Loucy (cell line): Measurements from ENCODE around the gene ATG2A.

Experiments used
- H2AFZ ChIP-seq: fragments of 200-600 bp; sonication (generic); 2 replicates; pipeline ENCODE4 v1.6.0; 2016; ENCODE audit warnings: antibody characterized with exemption, mild to moderate bottlenecking, low read length, moderate library complexity
- H3F3A ChIP-seq: fragments of 200-600 bp; 2 replicates; pipeline ENCODE4 v1.6.0; 2016; ENCODE audit warnings: antibody characterized with exemption, low read depth, mild to moderate bottlenecking
- H3K27me3 ChIP-seq: fragments of 200-600 bp; sonication (generic); 2 replicates; pipeline ENCODE4 v1.6.1; 2014; ENCODE audit warnings: low read length, mild to moderate bottlenecking; ENCODE audit not compliant: insufficient read depth, poor library complexity, severe bottlenecking
- H3K36me3 ChIP-seq: fragments of 200-600 bp; sonication (generic); 2 replicates; pipeline ENCODE4 v1.6.1; 2016; ENCODE audit warnings: low read length; ENCODE audit not compliant: insufficient read depth
- H3K4me1 ChIP-seq: fragments of 200-600 bp; sonication (generic); 2 replicates; pipeline ENCODE4 v1.5.1; 2014; ENCODE audit warnings: low read length, mild to moderate bottlenecking; ENCODE audit not compliant: insufficient read depth, poor library complexity, severe bottlenecking
- H3K4me2 ChIP-seq: fragments of 200-600 bp; sonication (generic); 2 replicates; pipeline ENCODE4 v1.6.0; 2014; ENCODE audit warnings: antibody characterized with exemption, low read length, low read depth, mild to moderate bottlenecking; ENCODE audit not compliant: poor library complexity, severe bottlenecking
- H3K4me3 ChIP-seq: fragments of 200-600 bp; sonication (generic); 2 replicates; pipeline ENCODE4 v1.5.1; 2014; ENCODE audit warnings: low read length, mild to moderate bottlenecking, mixed read lengths; ENCODE audit not compliant: poor library complexity, severe bottlenecking
- H3K79me2 ChIP-seq: fragments of 200-600 bp; sonication (generic); 2 replicates; pipeline ENCODE4 v1.6.1; 2014; ENCODE audit warnings: low read length; ENCODE audit not compliant: insufficient read depth
- H3K9ac ChIP-seq: fragments of 200-600 bp; sonication (generic); 2 replicates; pipeline ENCODE4 v1.6.0; 2014; ENCODE audit warnings: mild to moderate bottlenecking, low read depth, low read length, moderate library complexity; ENCODE audit not compliant: poor library complexity, severe bottlenecking
- H3K9me2 ChIP-seq: fragments of 200-600 bp; sonication (generic); replicated peaks from 2 replicates; pipeline ENCODE4 v1.6.1; 2016; ENCODE audit warnings: low read depth, low read length, mixed read lengths
- H3K9me3 ChIP-seq: fragments of 200-600 bp; sonication (generic); 2 replicates; pipeline ENCODE4 v1.6.1; 2014; ENCODE audit warnings: mild to moderate bottlenecking, antibody characterized with exemption, low read length, low read depth; ENCODE audit not compliant: insufficient read depth
- H4K20me1 ChIP-seq: fragments of 200-600 bp; sonication (generic); 2 replicates; pipeline ENCODE4 v1.6.0; 2014; ENCODE audit warnings: antibody characterized with exemption, low read length, mild to moderate bottlenecking; ENCODE audit not compliant: insufficient read depth, poor library complexity, severe bottlenecking
- EZH2phosphoT487 ChIP-seq: fragments of 200-600 bp; IDR thresholded peaks from 2 replicates; pipeline ENCODE4 v1.6.1; 2018; ENCODE audit warnings: antibody characterized with exemption, mild to moderate bottlenecking, moderate library complexity, borderline replicate concordance
- TF ChIP-seq, protein P1 (sequence below): fragments of 200-600 bp; sonication (generic); conservative IDR thresholded peaks from 2 replicates; pipeline ENCODE4 v1.5.1; 2014; ENCODE audit warnings: mild to moderate bottlenecking, antibody characterized with exemption, low read length

ATG2A gene

DNA sequence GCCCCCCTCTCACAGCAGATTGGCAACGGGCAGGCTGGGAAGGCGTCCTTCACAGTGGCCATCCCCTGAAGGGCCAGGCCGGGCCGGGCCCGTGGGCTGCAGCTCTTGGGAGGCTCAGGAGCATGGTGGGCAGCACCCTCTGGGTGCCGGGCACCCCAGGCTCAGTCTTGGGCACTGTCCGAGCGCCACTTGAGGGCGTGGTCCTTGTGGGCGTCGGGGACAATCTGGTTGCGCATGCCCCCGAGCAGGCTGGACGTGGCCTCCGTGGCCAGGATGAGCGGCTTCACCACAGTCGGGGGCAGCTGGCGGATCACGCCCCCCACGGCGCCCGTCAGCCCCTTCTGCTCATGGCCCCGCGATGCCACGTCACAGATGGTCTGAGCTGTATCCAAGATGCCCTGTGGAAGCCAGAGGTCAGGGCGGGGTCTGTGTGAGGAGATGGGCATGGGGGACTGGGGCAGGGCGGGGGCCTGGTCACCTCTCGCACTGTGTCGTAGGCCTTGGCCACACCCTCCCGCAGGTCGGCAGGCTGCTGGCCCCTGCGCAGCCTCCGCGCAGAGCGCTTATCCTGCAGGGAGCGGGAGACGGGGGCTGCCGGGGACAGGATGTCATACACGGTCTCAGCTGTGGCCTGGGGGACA is 22.1 kb downstream of the ATG2A start:
- H2AFZ ChIP-seq = no peak overlapping the region
- no peaks in the 10 kb centered on the region; the same call in 1 of the 2 replicates for H3K36me3 ChIP-seq
- no peak overlapping the region for H3K9ac ChIP-seq
- H3K4me1 ChIP-seq = no peaks in the 10 kb centered on the region
- no peaks in the 10 kb centered on the region for H3K27me3 ChIP-seq
- no peaks in the 10 kb centered on the region for H3K79me2 ChIP-seq
- no peaks in the 10 kb centered on the region for H4K20me1 ChIP-seq
- H3F3A ChIP-seq = no peaks in the 10 kb centered on the region
- H3K4me3 ChIP-seq = no peak overlapping the region
- no peaks in the 10 kb centered on the region for H3K9me2 ChIP-seq
- H3K4me2 ChIP-seq = no peak overlapping the region
- no peaks in the 10 kb centered on the region for H3K9me3 ChIP-seq
- TF ChIP-seq, protein P1, sequence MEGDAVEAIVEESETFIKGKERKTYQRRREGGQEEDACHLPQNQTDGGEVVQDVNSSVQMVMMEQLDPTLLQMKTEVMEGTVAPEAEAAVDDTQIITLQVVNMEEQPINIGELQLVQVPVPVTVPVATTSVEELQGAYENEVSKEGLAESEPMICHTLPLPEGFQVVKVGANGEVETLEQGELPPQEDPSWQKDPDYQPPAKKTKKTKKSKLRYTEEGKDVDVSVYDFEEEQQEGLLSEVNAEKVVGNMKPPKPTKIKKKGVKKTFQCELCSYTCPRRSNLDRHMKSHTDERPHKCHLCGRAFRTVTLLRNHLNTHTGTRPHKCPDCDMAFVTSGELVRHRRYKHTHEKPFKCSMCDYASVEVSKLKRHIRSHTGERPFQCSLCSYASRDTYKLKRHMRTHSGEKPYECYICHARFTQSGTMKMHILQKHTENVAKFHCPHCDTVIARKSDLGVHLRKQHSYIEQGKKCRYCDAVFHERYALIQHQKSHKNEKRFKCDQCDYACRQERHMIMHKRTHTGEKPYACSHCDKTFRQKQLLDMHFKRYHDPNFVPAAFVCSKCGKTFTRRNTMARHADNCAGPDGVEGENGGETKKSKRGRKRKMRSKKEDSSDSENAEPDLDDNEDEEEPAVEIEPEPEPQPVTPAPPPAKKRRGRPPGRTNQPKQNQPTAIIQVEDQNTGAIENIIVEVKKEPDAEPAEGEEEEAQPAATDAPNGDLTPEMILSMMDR = no peak
- no peak for TF ChIP-seq EZH2phosphoT487

DNA sequence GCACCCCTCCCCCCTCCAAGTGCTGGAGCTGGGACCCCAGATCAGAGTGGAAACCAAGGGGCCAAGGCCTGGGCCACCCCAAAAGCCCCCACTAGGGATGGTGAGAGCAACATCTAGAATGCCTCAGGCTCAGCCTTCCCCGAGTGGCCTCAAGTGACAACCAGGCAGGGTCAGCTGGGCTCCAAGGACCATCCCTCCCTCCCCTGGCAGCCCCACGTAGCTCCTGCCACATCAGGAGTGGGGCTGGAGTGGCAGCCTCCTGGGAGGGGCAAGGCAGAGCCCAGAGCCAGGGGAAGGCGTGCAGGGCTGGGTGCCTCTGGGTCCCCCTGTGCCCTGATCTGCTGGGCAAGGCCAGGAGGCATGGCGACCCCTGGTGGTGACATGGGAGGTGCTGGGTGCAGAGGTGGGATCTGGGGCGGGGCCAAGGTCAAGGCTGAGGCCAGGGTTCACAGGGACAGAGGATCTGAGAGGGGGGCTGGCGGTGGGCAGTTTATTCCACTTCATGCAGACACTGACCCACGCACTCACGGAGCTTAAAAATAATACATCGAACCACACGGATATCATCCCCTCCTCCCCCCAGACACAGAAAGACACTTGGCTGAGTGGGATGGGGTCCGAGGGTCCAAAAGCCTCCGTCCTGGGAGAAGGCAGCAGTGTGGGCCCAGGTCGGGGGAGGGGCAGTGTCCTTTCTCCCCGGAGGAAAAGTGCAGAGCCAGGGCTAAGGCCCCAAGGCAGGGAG is 22.8 kb downstream of the ATG2A start:
- H3K79me2 ChIP-seq = no peaks in the 10 kb centered on the region
- H4K20me1 ChIP-seq = no peaks in the 10 kb centered on the region
- H3K4me2 ChIP-seq = no peak overlapping the region
- no peaks in the 10 kb centered on the region for H3K27me3 ChIP-seq
- H3K9me2 ChIP-seq = no peaks in the 10 kb centered on the region
- H3K4me3 ChIP-seq = no peak overlapping the region
- peak overlapping the region; percentile 3 for H3K9ac ChIP-seq
- no peaks in the 10 kb centered on the region for H3K9me3 ChIP-seq
- H3F3A ChIP-seq = no peaks in the 10 kb centered on the region
- H3K4me1 ChIP-seq = no peaks in the 10 kb centered on the region
- H3K36me3 ChIP-seq = no peaks in the 10 kb centered on the region; the same call in 1 of the 2 replicates
- TF ChIP-seq EZH2phosphoT487 = no peak
- TF ChIP-seq, protein P1 = peak; percentile 91
- H2AFZ ChIP-seq = no peak overlapping the region

DNA sequence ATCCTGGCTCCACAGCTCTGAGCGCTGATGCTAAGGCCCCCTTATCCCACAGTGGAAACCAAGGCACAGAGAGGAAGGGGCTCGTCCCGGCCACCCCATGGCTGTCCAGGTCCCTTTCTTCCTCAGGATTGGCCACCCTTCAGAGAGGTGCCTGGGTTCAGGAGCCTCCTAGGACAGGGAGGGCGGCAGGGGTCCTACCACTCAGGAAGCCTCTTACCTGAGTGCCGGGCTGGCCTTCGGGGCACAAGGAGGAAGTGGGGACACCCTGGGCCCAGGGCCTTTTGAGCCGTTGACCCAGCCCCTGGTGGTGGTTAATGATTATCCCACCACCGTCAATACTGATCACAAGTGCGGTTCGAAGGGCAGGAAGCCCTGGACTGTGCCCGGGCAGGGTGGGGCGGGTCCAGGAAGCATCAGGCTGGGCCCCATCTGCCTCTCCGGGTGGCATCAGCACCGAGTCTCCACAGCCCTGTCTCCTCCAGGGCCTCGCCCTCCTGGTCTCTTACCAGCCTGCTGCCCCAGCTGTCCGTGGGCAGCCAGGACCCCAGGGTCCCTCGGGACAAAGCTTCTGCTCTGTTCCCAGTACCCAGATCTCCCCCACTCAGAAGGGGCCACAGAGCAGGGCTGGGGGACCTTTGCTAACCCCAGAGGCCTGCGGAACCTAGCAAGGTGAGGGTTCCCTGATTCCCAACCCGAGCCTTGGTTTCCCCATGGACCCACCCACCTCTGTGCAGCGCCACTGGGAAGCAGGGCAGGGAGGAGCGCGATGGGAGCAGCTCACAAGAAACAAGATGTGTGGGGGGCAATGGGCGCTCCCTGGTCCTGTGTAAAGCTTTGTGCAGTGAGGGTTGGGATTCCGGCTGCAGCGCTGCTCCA is 23.6 kb downstream of the ATG2A start:
- H2AFZ ChIP-seq = no peak overlapping the region
- H3K4me2 ChIP-seq = no peak overlapping the region
- peaks cover under 1% of the 10 kb centered on the region for H3K4me1 ChIP-seq
- TF ChIP-seq, protein P1 = no peak
- no peak for TF ChIP-seq EZH2phosphoT487
- no peaks in the 10 kb centered on the region for H3K27me3 ChIP-seq
- H3K4me3 ChIP-seq = no peak overlapping the region
- no peaks in the 10 kb centered on the region for H3K9me2 ChIP-seq
- no peaks in the 10 kb centered on the region for H3F3A ChIP-seq
- H4K20me1 ChIP-seq = no peaks in the 10 kb centered on the region
- no peaks in the 10 kb centered on the region; the same call in 1 of the 2 replicates for H3K36me3 ChIP-seq
- no peaks in the 10 kb centered on the region for H3K79me2 ChIP-seq
- no peaks in the 10 kb centered on the region for H3K9me3 ChIP-seq
- peak overlapping the region; percentile 3 for H3K9ac ChIP-seq
